ENCODE data around the gene PHYHD1.

GRCh38 chr9:128903871-128904620 lies 16.7 kb upstream of the PHYHD1 start:
- TF ChIP-seq MAX (IDR thresholded peaks at IDR 0.05; ENCODE audit: insufficient read depth, insufficient read length) (no peak), POLR2A (IDR thresholded peaks at IDR 0.05; ENCODE audit: low read depth, low read length) (no peak), CTCF (IDR thresholded peaks at IDR 0.05; ENCODE audit: extremely low read depth in 1 of 2, insufficient read depth in 1 of 2, low read depth in 1 of 2, low read length in 2 of 2) (no peak), JUN (IDR thresholded peaks at IDR 0.05; ENCODE audit: borderline replicate concordance, insufficient read depth, insufficient read length, low read depth) (no peak), POLR2AphosphoS5 (IDR thresholded peaks at IDR 0.05; ENCODE audit: insufficient read depth, low read depth, low read length) (no peak), EZH2 (IDR thresholded peaks at IDR 0.05; ENCODE audit: borderline replicate concordance, low read depth, low read length, severe bottlenecking) (no peak), GATA2 (IDR thresholded peaks at IDR 0.05; ENCODE audit: insufficient read depth, insufficient read length, low read depth, low read length) (no peak), MYC (IDR thresholded peaks at IDR 0.05; ENCODE audit: low read depth, low read length) (no peak)
